ENCODE data around the gene CLC. TPM values are rescaled to one million over a fixed set of nuclear protein-coding genes. Genes with fewer than 3 reads are reported as not detected.

Gene CLC
- total and polyA plus RNA-seq, 2 of the 8 experiments (the other 6 are each of a cell fraction or from before 2014, with no cell fraction given), result 6.4 to 12.4 TPM

- CTCF ChIA-PET (ENCODE audit: partially characterized antibody), result no interaction called here
- WGBS, 2 experiments (ENCODE audit: extremely low coverage in 1 of 2, insufficient coverage in 1 of 2, insufficient read length in 1 of 2, insufficient replicate concordance in 2 of 2, low coverage in 1 of 2, low lambda C conversion rate in 2 of 2, missing lambda C conversion rate in 1 of 2), result 89% methylated on average over 2 of the region's 2 CpGs; no CpG with 5 or more reads in 1 of the 2 experiments
- TF ChIP-seq SRF (IDR thresholded peaks at IDR 0.05; ENCODE audit: low read depth, low read length) (no peak), KDM1A (IDR thresholded peaks at IDR 0.05; ENCODE audit: borderline replicate concordance, low read length) (no peak), CBX5 (IDR thresholded peaks at IDR 0.05; ENCODE audit: low read depth, low read length) (no peak), JUND (IDR thresholded peaks at IDR 0.05; ENCODE audit: low read length) (no peak), RAD21 (IDR thresholded peaks at IDR 0.05 in 1 of 2, conservative IDR thresholded peaks at IDR 0.05 in 1 of 2; ENCODE audit: low read depth in 2 of 2, low read length in 2 of 2) (no peak), KDM4A (IDR thresholded peaks at IDR 0.05; ENCODE audit: low read depth, low read length, severe bottlenecking) (no peak), HDAC6 (IDR thresholded peaks at IDR 0.05; ENCODE audit: low read depth, low read length) (no peak), YY1 (IDR thresholded peaks at IDR 0.05; ENCODE audit: low read depth, low read length) (no peak), TBP (IDR thresholded peaks at IDR 0.05; ENCODE audit: low read depth, low read length) (no peak), POLR2A (IDR thresholded peaks at IDR 0.05; ENCODE audit: control extremely low read depth in 1 of 2, low read depth in 2 of 2, low read length in 2 of 2) (no peak), EZH2 (IDR thresholded peaks at IDR 0.05; ENCODE audit: low read depth, low read length, severe bottlenecking) (no peak), SIX5 (IDR thresholded peaks at IDR 0.05; ENCODE audit: low read depth, low read length) (no peak), GABPA (IDR thresholded peaks at IDR 0.05; ENCODE audit: borderline replicate concordance, insufficient read depth, low read length) (no peak), PHF8 (conservative IDR thresholded peaks at IDR 0.05; ENCODE audit: low read depth, low read length) (no peak), RNF2 (IDR thresholded peaks at IDR 0.05; ENCODE audit: borderline replicate concordance, low read depth, low read length, missing control alignments, poor library complexity, severe bottlenecking) (no peak)
These were observed 41.4 kb downstream of the CLC start for GRCh38 chr19:39696387-39696786.

More at GRCh38 chr19:39696387-39696786, 41.4 kb downstream of the CLC start:
- H2BK15ac ChIP-seq (ENCODE audit: low read length), result no peak overlapping the region
- peaks cover 0 to 4% (median 2%) of the 10 kb centered on the region in 4 experiments; a peak in 2 of 7 replicates for H3K4me1 ChIP-seq (replicated peaks in 1 of 4; ENCODE audit: control insufficient read depth in 3 of 4, insufficient read depth in 4 of 4, low read length in 3 of 4)
- no peak overlapping the region for H3K23ac ChIP-seq (ENCODE audit: insufficient read length)
- POLR2A ChIA-PET (ENCODE audit: partially characterized antibody), result no interaction called here
- H3K14ac ChIP-seq (ENCODE audit: insufficient read length), result no peak overlapping the region
- H3K4me3 ChIP-seq (ENCODE audit: extremely low read depth in 1 of 4, insufficient read depth in 2 of 4, low read depth in 3 of 4, low read length in 4 of 4), result no peak overlapping the region
- H3K9ac ChIP-seq (replicated peaks in 1 of 4; ENCODE audit: extremely low read depth in 1 of 4, low read depth in 3 of 4, low read length in 3 of 4), result no peak overlapping the region
- H2BK12ac ChIP-seq (ENCODE audit: low read depth, low read length), result peak overlapping the region; percentile 53; the same call in 1 of the 2 replicates
- H3K27ac ChIP-seq (ENCODE audit: low read depth, low read length), result no peak overlapping the region
- no peaks in the 10 kb centered on the region for H3K79me2 ChIP-seq (ENCODE audit: control insufficient read depth in 1 of 2, insufficient read depth in 2 of 2, low read length in 2 of 2)
- no peak overlapping the region for H2BK120ac ChIP-seq (replicated peaks; ENCODE audit: low read depth, low read length)
- DNase-seq (ENCODE audit: low read depth in 1 of 2, low spot score in 2 of 2) (no peak), FAIRE-seq (no peak)
- H2BK5ac ChIP-seq (ENCODE audit: low read depth, low read length), result no peak overlapping the region
- H3K4me2 ChIP-seq (ENCODE audit: insufficient read depth in 1 of 2, low read depth in 2 of 2, low read length in 2 of 2), result no peak overlapping the region
- H4K5ac ChIP-seq (ENCODE audit: insufficient read length, low read depth, low read length), result no peak overlapping the region
- H3K9me3 ChIP-seq (ENCODE audit: insufficient read depth in 2 of 2, low read depth in 1 of 2, low read length in 1 of 2), result no peaks in the 10 kb centered on the region
- no peak overlapping the region for H3K18ac ChIP-seq (ENCODE audit: extremely low read depth, low read length)
- no peak overlapping the region for H3K56ac ChIP-seq (replicated peaks; ENCODE audit: insufficient read length, low read depth, low read length)
- H4K91ac ChIP-seq (replicated peaks; ENCODE audit: insufficient read length, low read length), result no peak overlapping the region
- no peaks in the 10 kb centered on the region for H4K20me1 ChIP-seq (replicated peaks in 1 of 2; ENCODE audit: control insufficient read depth in 1 of 2, insufficient read depth in 2 of 2, low read length in 2 of 2)
- no peak overlapping the region for H3K4ac ChIP-seq (replicated peaks; ENCODE audit: insufficient read length, low read depth, low read length)
- H3K23me2 ChIP-seq (ENCODE audit: low read depth, low read length), result no peaks in the 10 kb centered on the region
- no peak overlapping the region for H2AK5ac ChIP-seq (ENCODE audit: low read depth, low read length)
- H3K27me3 ChIP-seq (replicated peaks in 1 of 4; ENCODE audit: control insufficient read depth in 3 of 4, extremely low read depth in 1 of 4, insufficient read depth in 3 of 4, low read length in 3 of 4), result no peaks in the 10 kb centered on the region
- no peaks in the 10 kb centered on the region for H3K36me3 ChIP-seq (ENCODE audit: control insufficient read depth in 2 of 4, insufficient read depth in 4 of 4, low read length in 3 of 4)
- H2BK20ac ChIP-seq (ENCODE audit: low read length), result no peak overlapping the region
- no peaks in the 10 kb centered on the region for H3K79me1 ChIP-seq (ENCODE audit: low read depth, low read length)
- no peak overlapping the region for H4K8ac ChIP-seq (ENCODE audit: extremely low read depth, insufficient read depth, low read length)
- no peak overlapping the region for H2AFZ ChIP-seq (ENCODE audit: low read length)
